NCI-H2107 (cell line): ENCODE data around the gene GCAT.
A peak's percentile ranks its signal among the peaks of the same experiment; 100 is the strongest.

Experiments
- DNase-seq: peaks from one replicate; lab custom pipeline; 2025; lab: John Stamatoyannopoulos, UW

The GCAT gene

DNA sequence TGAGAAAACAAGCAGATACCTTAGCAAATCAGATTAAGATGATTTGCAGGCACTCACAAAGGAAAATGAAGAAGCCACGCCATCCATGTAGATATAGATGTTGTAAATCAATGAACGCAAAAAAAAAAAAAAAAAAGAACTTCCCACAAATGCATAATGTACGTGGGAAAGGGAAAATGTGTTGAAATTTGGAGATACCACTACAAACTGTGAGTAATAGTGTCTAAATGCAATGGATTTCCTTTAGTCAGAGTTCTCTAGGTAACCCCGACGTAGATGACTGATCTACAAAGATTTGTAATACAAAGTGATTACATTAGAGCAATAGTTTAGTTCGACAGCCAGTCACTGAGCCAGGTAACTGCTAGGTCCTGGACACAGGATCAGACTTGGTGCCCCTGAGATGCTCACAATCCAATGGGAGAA lies 37.2 kb downstream of the GCAT start:
- no peak for DNase-seq

GRCh38 chr22:37846433-37846832 lies 38.7 kb downstream of the GCAT start:
- DNase-seq, result no peak

DNA sequence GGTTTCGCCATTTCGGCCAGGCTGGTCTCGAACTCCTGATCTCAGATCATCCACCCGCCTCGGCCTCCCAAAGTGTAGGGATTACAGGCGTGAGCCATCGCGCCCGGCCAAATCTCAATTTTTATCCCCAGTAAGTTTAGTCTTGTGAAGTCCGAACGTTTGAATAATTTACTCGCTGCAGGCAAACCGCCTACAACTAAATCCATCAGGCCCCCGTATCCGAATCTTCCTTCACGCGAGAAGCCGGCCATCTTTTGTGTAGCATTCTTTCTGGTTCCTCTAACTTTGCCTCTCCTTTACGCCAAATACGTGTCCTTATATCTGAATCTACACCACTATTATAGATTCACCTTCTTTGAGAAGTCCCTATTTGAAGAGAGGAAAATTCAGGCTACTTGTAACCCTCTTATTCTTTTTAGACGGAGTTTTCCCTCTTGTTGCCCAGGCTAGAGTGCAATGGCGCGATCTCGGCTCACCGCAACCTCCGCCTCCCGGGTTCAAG lies 40.9 kb downstream of the GCAT start:
- no peak for DNase-seq

DNA sequence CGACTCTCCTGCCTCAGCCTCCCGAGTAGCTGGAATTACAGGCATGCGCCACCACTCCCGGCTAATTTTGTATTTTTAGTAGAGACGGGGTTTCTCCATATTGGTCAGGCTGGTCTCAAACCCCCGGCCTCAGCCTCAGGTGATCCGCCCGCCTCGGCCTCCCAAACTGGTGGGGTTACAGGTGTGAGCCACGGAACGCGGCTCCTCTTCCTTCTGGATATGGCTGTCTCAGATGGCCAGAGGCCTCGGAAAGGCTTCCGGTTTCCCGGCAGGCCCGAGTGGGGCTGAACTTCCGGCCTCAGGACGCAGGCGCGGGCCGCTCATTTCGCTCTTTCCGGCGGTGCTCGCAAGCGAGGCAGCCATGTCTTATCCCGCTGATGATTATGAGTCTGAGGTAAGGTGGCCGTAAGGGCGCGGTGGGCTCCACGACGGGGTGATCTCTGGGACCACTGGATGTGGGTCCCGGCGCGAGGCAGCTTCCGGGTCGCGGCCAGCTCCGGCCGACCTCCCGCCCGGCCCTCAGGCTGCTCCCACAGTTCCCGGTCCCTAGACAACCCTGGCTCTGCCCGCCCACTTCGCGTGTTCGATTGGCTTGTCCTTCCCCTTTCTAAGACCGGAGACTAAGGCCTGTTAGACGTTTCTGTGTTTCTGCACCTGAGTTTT lies 41.5 kb downstream of the GCAT start, which contains the start of gene EIF3L:
TSS of gene EIF3L (plus strand) at position 331 of the 663 bp plus-strand sequence. CDS start at position 362, 31 bp downstream.
- peak; percentile 49 for DNase-seq

GRCh38 chr22:37850801-37851200 lies 43.1 kb downstream of the GCAT start:
- no peak for DNase-seq

- DNase-seq, result no peak
Observed at GRCh38 chr22:37852418-37852817, 44.7 kb downstream of the GCAT start.

- DNase-seq, result no peak
Observed at GRCh38 chr22:37854946-37855345, 47.2 kb downstream of the GCAT start.

- no peak for DNase-seq
Observed at GRCh38 chr22:37855462-37855861, 47.7 kb downstream of the GCAT start.

- DNase-seq, result no peak
Observed at GRCh38 chr22:37860796-37861421, 53.2 kb downstream of the GCAT start.

DNA sequence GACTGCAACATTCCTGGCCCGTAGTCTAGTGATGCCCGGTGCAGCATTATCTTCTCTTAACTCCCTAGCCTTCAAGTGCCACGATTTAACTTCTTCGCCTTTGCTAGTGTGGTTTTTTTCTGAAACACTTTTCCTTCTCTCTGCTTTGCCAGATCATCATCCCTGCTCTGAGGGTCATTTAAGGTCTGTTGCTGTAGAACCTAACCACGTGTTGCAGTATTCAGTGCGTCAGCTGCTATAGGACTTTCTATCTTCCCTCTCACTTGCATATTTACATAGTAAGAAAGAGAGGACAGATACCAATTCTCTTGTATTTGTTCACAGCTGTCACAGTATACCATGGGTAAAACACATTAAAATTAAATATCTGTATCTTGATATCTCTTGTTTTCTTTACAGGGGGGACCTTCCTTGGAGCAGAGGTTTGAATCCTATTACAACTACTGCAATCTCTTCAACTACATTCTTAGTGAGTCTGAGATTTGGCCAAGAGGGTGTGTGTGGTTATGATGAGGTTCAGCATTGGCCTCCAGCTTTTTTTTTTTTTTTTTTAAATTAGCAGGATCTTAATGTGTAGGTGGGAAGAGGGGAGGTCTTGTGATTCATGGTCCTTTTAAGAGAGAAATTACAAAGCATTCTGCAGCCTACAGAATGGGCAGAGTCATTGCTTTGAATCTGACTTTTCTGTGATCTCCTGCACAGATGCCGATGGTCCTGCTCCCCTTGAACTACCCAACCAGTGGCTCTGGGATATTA lies 55.0 kb downstream of the GCAT start:
- no peak for DNase-seq

GRCh38 chr22:37865510-37865909 lies 57.8 kb downstream of the GCAT start:
- DNase-seq, result no peak
